ENCODE measurements around the gene PRM1.

The PRM1 gene

DNA sequence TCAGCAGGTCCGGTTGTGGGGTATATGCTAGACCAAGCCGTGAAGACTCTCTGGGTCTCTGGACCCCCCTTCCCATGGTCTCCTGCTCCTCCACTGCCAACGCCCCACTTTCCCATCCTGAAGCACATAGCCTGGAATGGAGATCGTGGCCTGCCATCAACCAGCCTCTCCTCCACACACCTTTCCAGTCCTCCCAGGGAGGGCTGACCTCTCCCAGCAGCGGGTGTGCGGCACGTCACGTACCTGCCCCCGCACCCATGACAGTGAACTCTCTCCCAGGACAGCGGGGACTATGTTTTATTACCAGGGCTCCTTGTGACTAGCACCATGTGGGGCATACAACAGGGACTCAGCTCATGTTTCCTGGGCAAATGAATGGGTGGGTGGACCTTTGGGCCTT is 9.5 kb downstream of the PRM1 start:
- DNase-seq, result no peak

DNA sequence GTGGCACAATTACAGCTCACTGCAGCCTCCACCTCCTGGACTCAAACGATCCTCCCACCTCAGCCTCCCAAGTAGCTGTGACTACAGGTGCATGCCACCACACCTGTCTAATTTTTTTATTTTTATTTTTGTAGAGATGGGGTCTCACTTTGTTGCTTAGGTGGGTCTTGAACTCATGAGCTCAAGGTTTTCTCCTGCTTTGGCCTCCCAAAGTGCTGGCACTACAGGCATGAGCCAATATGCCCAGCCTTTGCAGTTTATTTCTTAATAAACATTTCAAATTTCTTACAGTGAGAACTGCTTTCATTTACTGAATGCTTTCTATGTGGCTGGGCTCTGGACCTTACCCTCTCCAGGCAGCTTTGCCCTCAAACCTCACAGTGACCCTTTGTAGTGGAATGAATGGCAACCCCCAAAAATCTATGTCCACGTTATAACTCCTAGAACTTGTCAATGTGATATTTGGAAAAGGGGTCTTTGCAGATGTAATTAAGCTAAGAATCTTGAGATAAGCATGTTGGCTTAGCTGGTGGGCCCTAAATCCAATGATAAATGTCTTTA is 10.4 kb downstream of the PRM1 start:
- no peak for DNase-seq

DNA sequence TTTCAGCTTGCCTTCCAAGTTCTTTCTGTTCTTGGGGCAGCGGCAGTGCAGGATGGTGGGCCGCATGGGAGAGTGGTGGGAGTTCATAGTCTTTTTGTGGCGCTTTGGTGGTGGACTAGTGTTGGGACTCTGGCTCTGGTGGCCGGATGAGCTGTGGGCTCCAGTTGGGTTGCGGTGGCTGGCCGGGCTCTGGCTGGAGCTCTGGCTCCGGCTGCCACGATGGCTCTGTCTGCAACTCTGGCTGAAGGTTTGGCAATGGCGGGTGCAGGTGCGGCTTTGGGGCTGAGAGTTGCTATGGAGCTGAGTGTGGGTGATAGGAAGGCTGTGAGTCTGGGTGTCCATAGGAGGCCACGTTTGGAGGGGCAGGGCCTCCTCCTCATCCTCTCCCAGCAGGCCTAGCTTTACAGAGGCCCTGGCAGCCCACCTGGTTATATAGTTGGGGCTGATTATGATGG is 12.2 kb downstream of the PRM1 start, which contains the start of gene TNP2:
Gene TNP2, minus strand, starts transcription at position 405 of the 455 bp plus-strand sequence. Its CDS starts 63 bp downstream, at position 342.
- no peak for DNase-seq

DNA sequence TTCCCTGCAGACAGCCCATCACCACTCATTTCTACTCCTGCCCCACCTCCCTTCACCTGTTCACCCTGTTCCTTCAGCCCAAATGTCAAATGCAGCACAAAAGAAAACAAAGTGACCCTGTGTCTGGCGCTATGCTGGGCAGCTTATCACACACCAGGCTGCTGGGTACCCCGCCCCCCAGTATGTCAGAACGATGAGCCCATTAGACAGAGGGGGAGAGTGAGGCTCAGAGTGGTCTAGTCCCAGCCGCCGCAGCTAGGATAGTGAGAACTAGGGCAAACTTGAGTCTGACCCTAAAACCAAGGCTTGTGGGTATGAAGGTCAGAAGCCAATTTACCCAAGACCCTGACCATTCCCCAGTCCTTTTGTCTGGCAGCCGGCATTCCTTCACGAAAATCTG is 16.0 kb downstream of the PRM1 start:
- DNase-seq, result no peak

DNA sequence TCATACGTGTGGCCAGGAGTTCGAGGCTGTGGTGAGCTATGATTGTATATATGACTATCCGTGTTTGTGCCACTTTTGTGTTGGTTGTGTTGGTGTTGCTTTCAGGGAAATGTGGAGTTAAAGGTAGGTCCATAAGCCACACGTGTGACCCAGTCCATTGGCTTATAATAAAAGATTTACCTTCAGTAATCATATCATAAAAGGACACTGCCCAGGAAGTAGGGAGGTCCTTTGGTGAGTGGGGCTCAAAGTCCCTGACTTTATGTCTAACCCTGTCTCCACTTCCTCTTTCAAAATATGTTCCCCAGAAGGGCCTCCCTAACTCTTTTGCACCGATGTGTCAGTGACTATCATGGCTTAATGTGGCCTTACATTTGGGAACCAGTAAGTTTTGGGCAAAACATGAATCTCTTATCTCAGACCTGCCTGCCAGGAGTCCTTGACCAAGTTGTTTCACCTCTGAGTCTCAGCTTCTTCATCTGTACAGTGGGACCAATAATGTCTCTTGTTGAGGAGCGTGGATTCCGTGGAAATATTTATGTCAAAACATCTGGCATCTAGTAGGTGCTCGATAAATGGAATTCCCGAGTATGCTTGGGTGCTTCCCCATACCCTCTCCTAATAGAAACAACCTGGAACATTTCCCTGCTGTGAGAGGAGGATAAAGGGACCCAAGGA is 16.8 kb downstream of the PRM1 start:
- no peak for DNase-seq

DNA sequence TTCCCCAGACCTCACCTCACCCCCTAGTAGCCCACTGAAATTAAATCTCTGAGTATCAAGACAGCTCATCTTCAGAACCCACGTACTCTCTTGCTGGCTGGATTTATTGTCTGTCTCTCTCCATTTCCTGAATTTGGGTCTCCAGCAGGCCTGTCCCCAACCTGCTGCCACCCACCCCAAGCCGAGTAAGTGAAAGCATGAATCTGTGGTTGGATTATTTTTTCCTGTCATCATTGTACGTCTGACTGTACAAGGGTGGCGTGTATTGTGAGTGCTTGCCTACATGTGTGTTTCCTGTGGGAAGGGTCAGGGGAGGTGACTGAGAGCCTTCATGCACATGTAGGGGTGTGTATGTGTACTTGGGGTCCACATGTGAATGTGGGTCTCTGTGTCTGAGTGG is 17.4 kb downstream of the PRM1 start:
- DNase-seq, result no peak

DNA sequence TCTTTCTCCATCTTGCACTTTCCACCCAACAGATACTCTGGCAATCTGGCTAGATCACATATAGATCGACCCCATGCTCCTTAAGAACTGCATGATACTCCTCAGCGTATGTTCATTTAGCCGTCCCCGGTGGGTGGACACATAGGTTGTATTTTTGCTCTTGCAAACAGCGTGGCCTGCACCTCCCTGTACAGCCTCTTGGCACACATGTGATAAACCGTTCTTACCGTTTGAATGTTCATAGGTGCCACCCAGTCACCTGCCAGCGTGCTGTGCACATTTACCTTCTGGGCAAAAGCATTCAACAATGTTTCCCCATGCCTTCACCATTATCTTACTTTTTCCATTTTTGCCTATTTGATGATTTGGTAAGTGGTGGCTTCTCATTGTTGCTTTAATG is 18.2 kb downstream of the PRM1 start:
- DNase-seq, result no peak

DNA sequence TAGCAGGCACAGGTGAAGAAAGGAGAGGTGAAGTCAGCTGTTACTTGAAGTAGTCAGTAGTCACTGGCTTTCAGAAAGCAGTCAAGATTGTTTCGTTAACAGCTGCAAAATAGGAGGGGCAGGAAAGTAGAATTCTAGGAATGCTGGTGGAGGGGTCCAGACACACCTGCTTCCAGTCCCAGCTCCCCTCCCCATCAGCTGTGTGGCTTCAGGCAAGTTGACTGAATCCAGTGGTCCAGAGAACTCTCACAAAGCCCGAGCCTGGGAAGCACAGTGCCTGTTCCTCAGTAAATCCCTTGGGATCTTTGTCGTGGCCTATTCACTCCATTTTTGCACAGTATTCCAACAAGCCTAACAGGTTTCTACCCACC is 20.5 kb downstream of the PRM1 start:
- no peak for DNase-seq

DNA sequence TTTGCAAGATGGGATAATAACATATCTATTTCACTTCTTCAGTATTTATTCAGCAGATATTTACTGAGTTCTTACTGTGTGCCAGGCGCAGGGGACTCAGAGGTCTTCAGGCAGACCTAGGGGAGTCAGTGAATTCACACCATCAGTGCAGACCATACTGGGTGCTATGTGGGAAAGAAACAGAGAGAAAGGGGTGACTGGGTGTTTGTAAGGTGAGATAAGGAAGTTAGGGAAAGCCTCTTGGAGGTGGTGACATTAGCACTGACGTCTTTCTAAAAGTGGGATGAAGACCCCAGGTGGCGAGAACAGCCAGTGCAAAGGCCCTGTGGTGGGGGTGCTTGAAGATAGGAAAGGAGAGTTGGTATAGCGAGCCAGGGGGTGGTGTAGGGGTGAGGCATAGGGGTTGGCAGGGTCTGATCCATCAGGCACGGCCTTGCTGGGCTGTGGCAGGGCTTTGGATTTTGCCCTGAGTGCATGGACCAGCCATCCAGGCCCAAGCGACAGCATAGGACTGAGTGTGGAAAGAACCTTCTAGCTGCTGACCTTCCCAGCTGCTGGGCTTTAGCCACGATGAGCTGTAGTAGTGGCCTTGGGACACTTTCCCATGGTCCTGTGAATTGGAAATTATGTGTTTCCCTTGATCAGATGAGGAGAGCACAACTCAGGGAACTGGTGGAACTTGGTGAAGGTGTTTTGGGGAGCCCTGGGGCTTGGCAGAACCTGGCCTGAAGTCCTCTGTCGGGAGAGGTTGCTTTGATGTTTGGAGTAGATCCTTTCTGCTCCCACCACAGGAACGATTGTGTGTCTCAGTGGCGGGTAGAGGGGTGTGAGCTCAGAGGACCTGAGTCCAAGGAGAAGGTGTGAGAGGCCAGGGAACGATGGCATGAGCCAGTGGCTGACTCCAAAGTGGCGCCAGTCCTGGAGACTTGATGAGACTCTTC is 21.2 kb downstream of the PRM1 start:
- DNase-seq, result no peak

DNA sequence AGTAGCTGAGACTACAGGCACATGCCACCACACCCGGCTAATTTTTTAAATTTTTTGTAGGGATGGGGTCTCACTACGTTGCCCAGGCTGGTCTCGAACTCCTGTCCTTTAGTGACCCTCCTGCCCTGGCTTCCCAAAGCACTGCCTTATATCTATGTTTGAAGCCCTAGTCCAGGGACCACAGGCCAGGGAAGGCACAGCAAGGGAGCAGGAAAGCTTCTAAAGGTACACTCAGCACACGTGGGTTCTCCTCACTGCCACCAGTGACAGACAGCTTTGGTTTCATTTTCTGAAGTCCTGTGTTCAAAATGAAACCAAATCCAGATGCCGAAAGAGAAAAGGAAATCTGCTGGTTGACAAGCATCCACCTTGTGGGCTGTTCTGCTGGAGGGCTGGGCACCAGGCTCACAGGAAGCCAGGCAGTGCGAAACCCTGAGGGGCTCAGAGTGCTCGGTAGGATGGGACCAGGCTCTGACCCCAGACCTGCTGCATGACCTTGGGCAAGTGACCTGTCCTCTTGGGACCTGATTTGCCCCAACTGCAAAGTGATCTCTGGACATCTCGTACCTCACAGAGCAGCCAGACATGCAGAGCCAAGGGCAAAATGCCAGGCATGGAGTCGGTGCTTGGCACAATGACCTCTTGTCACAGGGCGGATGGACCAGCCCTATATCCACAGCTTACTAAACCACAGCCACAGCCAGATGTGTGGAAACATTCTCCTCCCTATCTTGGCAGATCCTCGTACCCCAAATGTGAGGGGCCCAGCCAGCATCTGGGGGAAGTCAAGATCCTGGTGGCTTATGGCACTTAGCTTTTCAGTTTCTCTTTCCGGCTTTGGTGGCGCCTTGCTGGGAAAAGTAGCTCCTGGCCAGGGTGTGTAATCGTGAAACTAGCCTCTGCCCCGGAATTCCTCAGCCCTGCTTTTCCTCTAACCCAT is 22.3 kb downstream of the PRM1 start:
- DNase-seq, result no peak

DNA sequence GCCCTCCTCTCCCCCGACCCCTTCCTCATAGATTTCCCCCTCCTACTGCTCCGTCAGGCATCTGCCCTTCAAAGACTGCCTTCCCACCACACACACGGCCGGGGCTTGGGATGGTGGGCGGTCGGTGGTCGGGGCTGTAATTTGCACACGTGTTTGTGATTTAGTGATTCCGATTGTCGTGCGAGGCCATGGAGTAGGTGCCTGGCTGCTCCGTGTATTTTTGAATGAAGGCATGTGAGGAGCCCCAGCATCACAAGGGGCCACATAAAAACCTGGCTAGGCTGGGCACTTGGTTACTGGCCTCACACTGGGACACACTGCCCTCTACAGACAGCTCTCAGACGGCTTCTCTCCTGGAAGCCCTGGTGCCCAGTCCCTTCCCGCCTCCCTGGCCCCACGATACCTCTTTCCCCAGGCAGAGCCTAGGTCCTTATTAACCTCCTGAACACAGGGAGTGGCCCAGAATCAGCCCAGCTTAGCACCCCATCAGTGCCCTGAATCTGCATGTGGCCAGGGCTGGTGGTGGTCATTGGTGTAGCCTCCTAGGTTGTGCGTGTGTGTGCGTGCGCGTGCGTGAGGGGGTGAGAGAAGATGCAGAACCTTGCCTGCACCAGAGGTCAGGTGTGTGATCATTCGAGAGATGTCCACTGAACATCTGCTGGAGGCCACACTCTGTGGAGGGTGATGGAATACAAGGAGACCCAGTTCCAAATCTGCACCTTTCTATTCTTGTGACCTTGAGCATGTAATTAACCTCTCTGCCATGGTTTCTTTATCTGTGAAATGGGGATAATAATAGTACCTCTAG is 23.8 kb downstream of the PRM1 start:
- DNase-seq, result peak; percentile 68

DNA sequence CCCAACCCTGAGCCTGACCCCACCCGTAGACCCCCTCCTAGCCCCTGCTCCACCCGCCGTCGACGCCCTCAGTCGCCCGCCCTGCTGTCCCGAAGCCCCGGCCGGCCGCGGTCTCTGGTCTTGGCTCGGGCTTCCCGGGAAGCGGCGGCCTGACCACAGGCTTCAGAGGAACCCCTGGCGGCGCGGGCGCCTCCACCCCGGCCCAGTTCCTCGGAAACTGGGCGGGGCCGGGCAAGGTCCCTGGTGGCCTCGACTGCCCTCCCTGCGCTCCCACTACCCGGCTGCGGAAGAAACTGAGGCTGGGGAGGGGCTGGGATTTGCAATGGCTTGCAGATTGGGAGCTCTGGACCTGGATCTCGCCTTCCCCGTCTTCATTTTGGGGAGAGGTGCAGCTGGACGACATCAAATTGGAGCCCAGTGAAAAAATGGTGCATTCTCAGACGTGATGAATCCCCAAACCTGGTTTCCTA is 24.4 kb downstream of the PRM1 start:
- DNase-seq, result peak; percentile 23

DNA sequence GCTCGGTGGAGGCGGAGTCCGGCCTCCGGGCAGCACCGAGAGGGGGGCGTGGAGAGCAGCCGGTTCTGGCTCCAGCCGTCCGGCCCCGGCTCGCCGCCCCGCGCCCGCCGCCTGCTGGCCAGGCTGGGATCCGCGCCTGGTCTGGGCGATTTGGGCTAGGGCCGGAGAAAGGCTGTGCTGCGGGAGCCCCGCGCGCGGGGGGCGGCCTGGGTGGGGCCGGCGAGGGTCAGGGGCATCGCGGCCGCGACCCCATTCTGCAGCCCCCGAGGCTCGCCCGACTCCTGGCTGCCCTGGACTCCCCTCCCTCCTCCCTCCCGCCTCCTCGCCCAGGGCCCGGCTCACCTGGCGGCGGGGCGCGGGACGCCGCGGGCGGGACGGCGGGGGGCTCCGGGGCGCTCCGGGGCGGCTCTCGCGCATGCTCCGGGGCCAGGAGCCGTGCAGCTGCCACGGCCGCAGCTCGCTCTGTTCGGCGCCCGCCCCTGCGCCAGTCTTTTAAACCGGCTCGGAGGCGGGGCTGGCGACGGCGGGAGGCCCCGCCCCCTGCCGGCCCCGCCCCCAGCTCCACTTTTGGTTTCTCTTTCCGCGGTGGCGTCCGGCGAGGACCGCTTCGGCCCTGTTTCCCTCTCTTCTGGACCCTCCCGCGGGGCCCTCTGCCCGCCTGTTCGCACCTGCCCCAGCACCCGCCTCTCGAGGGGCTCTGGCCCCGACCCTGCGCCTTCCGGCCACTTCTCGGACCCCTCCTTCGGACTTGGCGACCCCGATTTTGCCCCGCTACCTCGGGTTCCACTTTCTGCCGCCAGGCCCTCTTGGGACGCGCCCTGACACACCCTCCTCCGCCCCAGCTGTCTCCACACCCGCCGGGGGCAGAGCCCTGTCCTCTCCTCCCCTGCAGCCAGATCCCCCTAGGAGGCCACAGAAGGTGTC is 25.1 kb downstream of the PRM1 start, which contains the start of gene SOCS1:
Gene SOCS1, minus strand, starts transcription at position 468 of the 924 bp plus-strand sequence. CDS start 726 bp downstream, outside the sequence.
- peak; percentile 67 for DNase-seq

DNA sequence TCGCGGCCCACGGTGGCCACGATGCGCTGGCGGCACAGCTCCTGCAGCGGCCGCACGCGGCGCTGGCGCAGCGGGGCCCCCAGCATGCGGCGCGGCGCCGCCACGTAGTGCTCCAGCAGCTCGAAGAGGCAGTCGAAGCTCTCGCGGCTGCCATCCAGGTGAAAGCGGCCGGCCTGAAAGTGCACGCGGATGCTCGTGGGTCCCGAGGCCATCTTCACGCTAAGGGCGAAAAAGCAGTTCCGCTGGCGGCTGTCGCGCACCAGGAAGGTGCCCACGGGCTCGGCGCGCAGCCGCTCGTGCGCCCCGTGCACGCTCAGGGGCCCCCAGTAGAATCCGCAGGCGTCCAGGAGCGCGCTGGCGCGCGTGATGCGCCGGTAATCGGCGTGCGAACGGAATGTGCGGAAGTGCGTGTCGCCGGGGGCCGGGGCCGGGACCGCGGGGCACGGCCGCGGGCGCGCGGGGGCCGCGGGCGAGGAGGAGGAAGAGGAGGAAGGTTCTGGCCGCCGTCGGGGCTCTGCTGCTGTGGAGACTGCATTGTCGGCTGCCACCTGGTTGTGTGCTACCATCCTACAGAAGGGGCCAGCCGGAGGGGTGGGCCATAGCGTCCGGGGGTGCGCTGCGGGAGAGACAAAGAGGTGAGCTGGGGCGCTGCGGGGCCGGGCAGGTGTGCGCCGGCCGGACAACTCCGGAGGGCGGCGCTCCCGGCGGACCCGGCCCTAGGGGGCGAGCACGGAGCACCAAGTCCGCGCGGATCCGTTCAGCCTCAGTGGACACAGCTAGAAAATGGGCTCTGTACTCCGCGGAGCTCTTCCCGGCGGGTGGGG is 26.0 kb downstream of the PRM1 start:
- peak; percentile 40 for DNase-seq

DNA sequence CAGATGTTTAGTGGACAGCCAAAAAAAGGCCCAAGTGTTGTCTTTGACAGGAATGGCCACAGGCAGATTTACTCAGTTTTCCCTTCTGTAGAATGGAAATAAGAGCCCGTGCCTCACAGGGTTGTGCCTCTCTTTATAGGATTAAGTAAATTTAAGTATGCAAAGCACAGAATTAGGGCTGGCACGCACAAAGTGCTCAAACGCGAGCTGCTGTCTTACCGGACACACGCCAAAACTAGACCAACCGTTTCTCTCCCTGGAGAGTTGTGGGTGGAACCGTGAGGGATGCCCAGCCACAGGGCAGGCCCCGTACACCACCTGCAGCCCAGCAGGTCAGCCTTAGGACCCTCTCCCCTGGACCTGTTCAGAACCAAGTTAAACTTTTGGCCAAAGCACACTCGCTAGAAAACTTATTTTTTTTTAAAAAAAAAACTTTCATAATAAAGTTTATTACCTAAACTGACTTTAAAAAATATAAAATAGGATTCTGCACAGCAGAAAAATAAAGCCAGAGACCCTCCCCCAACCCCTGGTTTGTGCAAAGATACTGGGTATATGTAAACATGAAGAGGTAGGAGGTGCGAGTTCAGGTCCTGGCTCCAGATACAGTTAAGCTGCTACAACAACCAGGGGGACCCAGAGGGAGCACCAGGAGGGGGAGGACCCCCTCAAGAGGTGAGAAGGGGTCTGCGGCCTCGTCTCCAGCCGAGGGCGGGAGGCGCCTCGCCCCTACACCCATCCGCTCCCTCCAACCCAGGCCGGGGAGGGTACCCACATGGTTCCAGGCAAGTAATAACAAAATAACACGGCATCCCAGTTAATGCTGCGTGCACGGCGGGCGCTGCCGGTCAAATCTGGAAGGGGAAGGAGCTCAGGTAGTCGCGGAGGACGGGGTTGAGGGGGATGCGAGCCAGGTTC is 26.9 kb downstream of the PRM1 start:
- DNase-seq, result no peak

DNA sequence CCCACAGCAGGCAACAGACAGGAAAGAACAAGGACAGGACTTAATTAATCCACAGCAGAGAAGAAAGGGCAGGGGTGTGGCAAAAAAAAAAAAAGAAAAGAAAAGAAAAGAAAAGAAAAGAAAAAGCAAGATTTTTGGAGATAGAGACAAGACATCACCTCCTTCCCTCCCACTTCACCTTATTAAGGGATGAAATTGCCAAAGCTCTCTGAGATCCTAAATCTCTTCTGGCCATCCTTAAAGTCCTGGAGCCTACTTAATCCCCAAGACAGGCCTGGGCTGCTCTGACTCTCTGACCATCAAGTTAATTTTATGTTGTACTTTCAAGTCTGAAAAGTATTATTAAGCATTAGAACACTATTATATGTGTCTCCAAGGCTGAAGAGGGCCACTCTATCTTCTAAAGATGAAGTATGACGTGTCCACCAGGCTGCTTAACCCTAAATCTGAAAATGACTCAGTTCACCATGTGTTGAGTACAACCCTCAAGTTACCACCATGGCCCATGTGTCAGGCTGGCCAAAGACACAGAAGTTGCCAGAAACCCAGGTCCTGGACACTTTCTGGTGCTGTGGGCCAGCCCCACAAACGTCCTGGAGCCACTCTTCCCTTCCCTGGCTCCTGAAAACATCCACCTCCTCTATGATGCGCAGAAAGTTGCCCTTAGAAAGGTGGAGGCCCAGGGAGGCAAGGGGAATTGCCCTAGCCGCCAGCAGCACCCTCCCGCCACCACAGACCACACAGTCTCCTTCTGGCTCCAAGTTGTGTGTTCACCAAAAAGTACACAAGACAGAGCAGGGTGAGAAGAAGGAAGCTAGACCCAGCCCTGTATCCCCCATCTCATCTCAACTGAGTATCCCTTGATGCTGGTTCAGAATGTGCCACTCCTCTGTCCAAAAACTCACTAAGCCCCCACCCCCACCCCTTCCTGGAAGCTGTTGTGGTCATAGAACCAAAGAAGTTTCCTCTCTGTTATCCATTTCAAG is 27.8 kb downstream of the PRM1 start:
- no peak for DNase-seq

DNA sequence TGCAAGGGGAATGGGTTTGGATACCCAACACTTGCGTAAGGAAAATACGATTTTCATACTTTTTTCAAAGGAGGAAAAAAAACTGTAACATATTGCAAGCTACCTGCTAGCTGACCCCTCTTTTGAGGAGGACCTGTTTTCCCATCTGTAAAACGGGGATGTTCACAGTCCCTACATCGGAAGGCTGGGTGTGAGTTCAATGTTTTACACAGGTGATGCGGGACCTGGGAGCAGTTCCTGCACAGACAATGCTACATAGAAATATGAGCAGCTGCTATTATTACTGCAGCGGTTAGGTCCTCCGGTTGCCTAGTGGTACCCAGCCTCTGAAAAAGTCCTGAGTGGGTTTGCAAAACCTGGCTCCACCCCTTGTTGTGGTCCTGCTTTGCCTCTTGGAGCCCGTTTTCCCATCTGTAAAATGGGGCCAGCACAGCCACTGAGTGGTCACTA is 28.6 kb downstream of the PRM1 start:
- DNase-seq, result no peak

Measured in DMS153 (cell line).